ENCODE results near the gene DTNA. TPM values are rescaled to one million over a fixed set of nuclear protein-coding genes. Genes with fewer than 3 reads are reported as not detected.
"Not testable (repeated sequence)": the region's sequence is repeated elsewhere in the genome, so short reads cannot be mapped to it uniquely, and the experiment has no call there.

DTNA gene
- total and polyA plus RNA-seq, 2 donors from 2014 or later, result 6.2 to 22.3 TPM

- no peak overlapping the region for H3K4me3 ChIP-seq (ENCODE audit: low read length in 3 of 3)
- intact Hi-C loops (cut with DNase I), result no loop called here
- FAIRE-seq (no peak), DNase-seq (no peak)
- H3K27me3 ChIP-seq (ENCODE audit: control insufficient read depth, insufficient read depth, low read length), result no peaks in the 10 kb centered on the region
- no peaks in the 10 kb centered on the region for H3K9me3 ChIP-seq (ENCODE audit: control insufficient read depth in 2 of 3, insufficient read depth in 1 of 3, low read length in 3 of 3)
- H3K4me1 ChIP-seq (ENCODE audit: control insufficient read depth in 2 of 3, insufficient read depth in 2 of 3, low read depth in 1 of 3, low read length in 3 of 3), result no peaks in the 10 kb centered on the region
- no peaks in the 10 kb centered on the region for H3K36me3 ChIP-seq (ENCODE audit: control insufficient read depth in 2 of 3, insufficient read depth in 3 of 3, low read length in 3 of 3)
- H3K27ac ChIP-seq (ENCODE audit: low read depth in 2 of 2, low read length in 2 of 2), result no peak overlapping the region
- H3K9ac ChIP-seq (ENCODE audit: low read length in 3 of 3), result no peak overlapping the region
- TF ChIP-seq CTCF (IDR thresholded peaks at IDR 0.05; ENCODE audit: borderline replicate concordance, extremely low read depth, insufficient read depth), result no peak
Measured at GRCh38 chr18:34729740-34730355, 19.8 kb downstream of the DTNA start.

GRCh38 chr18:34730774-34731173 lies 20.7 kb downstream of the DTNA start:
- H3K36me3 ChIP-seq (ENCODE audit: control insufficient read depth in 2 of 3, insufficient read depth in 3 of 3, low read length in 3 of 3), result no peaks in the 10 kb centered on the region
- H3K27ac ChIP-seq (ENCODE audit: low read depth in 2 of 2, low read length in 2 of 2), result no peak overlapping the region
- H3K27me3 ChIP-seq (ENCODE audit: control insufficient read depth, insufficient read depth, low read length), result no peaks in the 10 kb centered on the region
- TF ChIP-seq CTCF (IDR thresholded peaks at IDR 0.05; ENCODE audit: borderline replicate concordance, extremely low read depth, insufficient read depth), result no peak
- no peak for DNase-seq
- no peaks in the 10 kb centered on the region for H3K4me1 ChIP-seq (ENCODE audit: control insufficient read depth in 2 of 3, insufficient read depth in 2 of 3, low read depth in 1 of 3, low read length in 3 of 3)
- no peak for FAIRE-seq
- no peak overlapping the region for H3K9ac ChIP-seq (ENCODE audit: low read length in 3 of 3)
- no peak overlapping the region for H3K4me3 ChIP-seq (ENCODE audit: low read length in 3 of 3)
- intact Hi-C loops (cut with DNase I), result no loop called here
- no peaks in the 10 kb centered on the region for H3K9me3 ChIP-seq (ENCODE audit: control insufficient read depth in 2 of 3, insufficient read depth in 1 of 3, low read length in 3 of 3)

- H3K27ac ChIP-seq (ENCODE audit: low read depth in 2 of 2, low read length in 2 of 2), result no peak overlapping the region
- FAIRE-seq, result no peak
- intact Hi-C loops (cut with DNase I), result no loop called here
Measured at GRCh38 chr18:34734056-34734455, 24.0 kb downstream of the DTNA start.

GRCh38 chr18:34734526-34734925 lies 24.4 kb downstream of the DTNA start:
- H3K4me3 ChIP-seq (ENCODE audit: low read length in 3 of 3); H3K27me3 ChIP-seq (ENCODE audit: control insufficient read depth, insufficient read depth, low read length); H3K9ac ChIP-seq (ENCODE audit: low read length in 3 of 3); H3K4me1 ChIP-seq (ENCODE audit: control insufficient read depth in 2 of 3, insufficient read depth in 2 of 3, low read depth in 1 of 3, low read length in 3 of 3); H3K36me3 ChIP-seq (ENCODE audit: control insufficient read depth in 2 of 3, insufficient read depth in 3 of 3, low read length in 3 of 3); H3K27ac ChIP-seq (ENCODE audit: low read depth in 2 of 2, low read length in 2 of 2); intact Hi-C loops (cut with DNase I); H3K9me3 ChIP-seq (ENCODE audit: control insufficient read depth in 2 of 3, insufficient read depth in 1 of 3, low read length in 3 of 3); DNase-seq; FAIRE-seq: not testable (repeated sequence)

More at GRCh38 chr18:34734056-34734455, 24.0 kb downstream of the DTNA start:
- H3K36me3 ChIP-seq (ENCODE audit: control insufficient read depth in 2 of 3, insufficient read depth in 3 of 3, low read length in 3 of 3), result no peaks in the 10 kb centered on the region
- no peak overlapping the region for H3K9ac ChIP-seq (ENCODE audit: low read length in 3 of 3)
- no peak for TF ChIP-seq CTCF (IDR thresholded peaks at IDR 0.05; ENCODE audit: borderline replicate concordance, extremely low read depth, insufficient read depth)
- H3K4me1 ChIP-seq (ENCODE audit: control insufficient read depth in 2 of 3, insufficient read depth in 2 of 3, low read depth in 1 of 3, low read length in 3 of 3), result no peaks in the 10 kb centered on the region
- DNase-seq, result no peak
- no peak overlapping the region for H3K4me3 ChIP-seq (ENCODE audit: low read length in 3 of 3)
- H3K9me3 ChIP-seq (ENCODE audit: control insufficient read depth in 2 of 3, insufficient read depth in 1 of 3, low read length in 3 of 3), result no peaks in the 10 kb centered on the region
- H3K27me3 ChIP-seq (ENCODE audit: control insufficient read depth, insufficient read depth, low read length), result no peaks in the 10 kb centered on the region
